GM12801 (cell line): ENCODE measurements around the gene FBLN5.

Experiments
- TF ChIP-seq, protein P1 (sequence below): IDR thresholded peaks from one replicate; pipeline ENCODE4 v1.5.1; 2011; ENCODE audit warnings: control low read depth; ENCODE audit not compliant: insufficient read length; ENCODE audit errors: extremely low read depth

The FBLN5 gene

DNA sequence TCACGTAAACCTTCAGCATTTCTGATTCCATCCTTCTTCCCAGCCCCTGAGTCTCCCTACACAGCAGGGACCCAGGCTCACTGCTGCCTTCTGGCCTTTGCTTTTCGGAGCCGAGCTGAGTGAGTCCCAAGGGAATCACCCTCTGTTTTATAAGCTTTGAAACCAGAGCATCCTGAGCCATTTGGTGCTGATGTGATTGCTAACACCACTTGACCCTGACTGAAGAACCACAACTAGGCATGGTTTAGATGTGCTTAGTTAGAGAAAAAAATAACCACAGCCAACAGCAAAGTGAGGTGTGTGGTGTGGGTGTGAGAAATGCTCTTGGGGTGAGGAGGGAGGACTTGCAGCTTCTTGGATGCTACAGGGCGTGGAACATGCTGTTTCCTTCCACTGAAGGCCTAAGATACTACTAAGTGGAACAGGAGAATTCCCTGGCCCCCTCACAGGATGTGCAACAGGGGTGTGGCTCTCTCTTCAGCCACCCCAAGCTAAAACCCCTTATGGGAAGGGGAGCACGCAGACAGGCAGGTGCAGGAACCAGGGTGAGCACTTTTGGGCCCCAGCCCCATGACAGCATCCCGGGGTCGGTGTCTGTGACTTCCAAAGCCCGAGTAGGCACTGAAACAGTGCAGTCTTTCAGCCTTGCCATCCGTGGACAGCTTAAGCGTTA lies 80.0 kb downstream of the FBLN5 start, which contains the start of gene TC2N:
TC2N (minus strand) TSS at position 221 of the 673 bp plus-strand sequence. CDS start 53,767 bp downstream, outside the sequence.
- TF ChIP-seq, protein P1, sequence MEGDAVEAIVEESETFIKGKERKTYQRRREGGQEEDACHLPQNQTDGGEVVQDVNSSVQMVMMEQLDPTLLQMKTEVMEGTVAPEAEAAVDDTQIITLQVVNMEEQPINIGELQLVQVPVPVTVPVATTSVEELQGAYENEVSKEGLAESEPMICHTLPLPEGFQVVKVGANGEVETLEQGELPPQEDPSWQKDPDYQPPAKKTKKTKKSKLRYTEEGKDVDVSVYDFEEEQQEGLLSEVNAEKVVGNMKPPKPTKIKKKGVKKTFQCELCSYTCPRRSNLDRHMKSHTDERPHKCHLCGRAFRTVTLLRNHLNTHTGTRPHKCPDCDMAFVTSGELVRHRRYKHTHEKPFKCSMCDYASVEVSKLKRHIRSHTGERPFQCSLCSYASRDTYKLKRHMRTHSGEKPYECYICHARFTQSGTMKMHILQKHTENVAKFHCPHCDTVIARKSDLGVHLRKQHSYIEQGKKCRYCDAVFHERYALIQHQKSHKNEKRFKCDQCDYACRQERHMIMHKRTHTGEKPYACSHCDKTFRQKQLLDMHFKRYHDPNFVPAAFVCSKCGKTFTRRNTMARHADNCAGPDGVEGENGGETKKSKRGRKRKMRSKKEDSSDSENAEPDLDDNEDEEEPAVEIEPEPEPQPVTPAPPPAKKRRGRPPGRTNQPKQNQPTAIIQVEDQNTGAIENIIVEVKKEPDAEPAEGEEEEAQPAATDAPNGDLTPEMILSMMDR, result no peak

- TF ChIP-seq, protein P1, result no peak
Measured at GRCh38 chr14:91866511-91867295, 80.8 kb downstream of the FBLN5 start.

GRCh38 chr14:91866061-91866460 lies 81.4 kb downstream of the FBLN5 start:
- TF ChIP-seq, protein P1, result no peak

DNA sequence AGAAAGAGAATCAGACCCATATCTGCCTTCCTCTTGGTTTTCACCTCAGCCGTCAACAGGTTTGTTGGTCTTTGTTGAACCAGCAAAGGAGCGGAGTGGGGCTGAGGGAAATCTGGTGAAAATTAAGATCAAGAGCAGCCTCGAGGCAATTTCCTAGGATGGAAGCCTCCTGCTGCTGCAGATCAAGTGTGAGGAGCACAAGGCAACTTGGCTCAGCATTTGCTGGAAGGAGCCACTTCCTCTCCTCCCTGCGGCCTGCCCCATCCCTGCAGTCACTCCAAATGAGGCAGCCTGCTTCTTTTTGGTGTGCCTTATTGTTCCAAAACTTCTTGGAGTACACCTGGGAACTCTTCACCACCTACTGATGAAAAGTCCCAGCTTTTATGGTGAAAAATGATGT lies 85.1 kb downstream of the FBLN5 start:
- TF ChIP-seq, protein P1, result no peak

- TF ChIP-seq, protein P1, result no peak
Measured at GRCh38 chr14:91861091-91861490, 86.4 kb downstream of the FBLN5 start.

DNA sequence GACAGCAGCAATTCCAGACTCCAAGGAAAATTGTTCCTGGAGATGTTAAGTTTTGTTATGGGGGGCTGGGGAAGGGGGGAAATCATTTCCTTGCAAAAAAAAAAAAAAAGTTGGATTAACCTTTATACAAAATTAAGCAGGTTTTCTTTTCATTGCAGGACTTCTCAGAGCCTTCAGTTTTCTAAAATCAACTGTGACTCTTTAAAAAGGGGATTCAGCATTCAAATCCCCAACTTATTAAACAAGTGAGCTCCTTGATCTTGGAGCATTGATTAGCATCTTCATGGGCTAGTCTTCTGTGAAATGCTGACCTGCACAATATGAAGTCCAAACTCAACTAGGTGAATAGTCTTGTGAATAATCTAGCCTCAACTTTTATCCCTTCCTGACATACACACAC lies 87.3 kb downstream of the FBLN5 start:
- TF ChIP-seq, protein P1, result no peak

- TF ChIP-seq, protein P1, result no peak
Measured at GRCh38 chr14:91858536-91859275, 88.8 kb downstream of the FBLN5 start.
